ENCODE measurements around the gene ERH.

The ERH gene

DNA sequence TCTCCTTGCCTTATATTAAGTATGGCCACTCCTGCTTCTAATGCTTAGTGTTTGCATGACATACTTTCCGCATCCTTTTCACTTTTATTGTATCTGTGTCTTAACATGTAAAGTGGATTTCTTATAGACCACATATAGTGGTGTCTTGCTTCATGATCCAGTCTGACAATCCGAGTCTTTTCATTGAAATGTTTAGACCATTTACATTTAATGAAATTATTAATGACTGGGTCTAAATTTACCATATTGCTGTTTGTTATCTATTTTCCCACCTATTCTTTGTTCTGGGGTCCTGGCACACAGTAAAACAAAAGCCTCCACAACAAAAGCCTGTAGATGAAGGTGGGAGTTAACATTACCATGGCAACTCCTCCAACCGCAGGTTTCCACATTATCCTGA, 22.9 kb downstream of the ERH start:
- no peak for DNase-seq (ENCODE audit: low spot score)

GRCh38 chr14:69374235-69374634, 23.9 kb downstream of the ERH start:
- TF ChIP-seq CTCF (IDR thresholded peaks at IDR 0.05; ENCODE audit: extremely low read depth, missing control alignments): no peak
- no peak for DNase-seq (ENCODE audit: low spot score)

More for the DNA sequence above, 22.9 kb downstream of the ERH start:
- no peak for TF ChIP-seq CTCF (IDR thresholded peaks at IDR 0.05; ENCODE audit: extremely low read depth, missing control alignments)

DNA sequence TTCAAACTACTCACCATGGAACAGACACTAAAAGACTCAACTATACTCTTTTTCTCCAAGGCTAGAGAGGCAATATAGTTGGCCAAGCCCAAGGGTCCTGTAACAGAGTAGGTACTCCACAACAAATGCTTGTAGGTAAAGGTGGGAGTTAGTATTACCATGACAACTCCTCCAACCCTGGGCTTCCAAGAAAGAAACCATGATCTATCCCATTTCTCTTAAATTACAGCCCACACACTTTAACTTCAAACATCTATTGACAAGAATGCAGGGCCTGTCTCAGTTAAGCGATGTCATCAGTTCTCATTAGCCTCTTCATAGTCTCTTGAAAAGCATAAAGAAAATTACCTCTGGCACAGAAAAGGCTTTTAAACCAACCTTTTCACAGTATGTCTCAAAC, 25.0 kb downstream of the ERH start:
- no peak for DNase-seq (ENCODE audit: low spot score)
- TF ChIP-seq CTCF (IDR thresholded peaks at IDR 0.05; ENCODE audit: extremely low read depth, missing control alignments): no peak

DNA sequence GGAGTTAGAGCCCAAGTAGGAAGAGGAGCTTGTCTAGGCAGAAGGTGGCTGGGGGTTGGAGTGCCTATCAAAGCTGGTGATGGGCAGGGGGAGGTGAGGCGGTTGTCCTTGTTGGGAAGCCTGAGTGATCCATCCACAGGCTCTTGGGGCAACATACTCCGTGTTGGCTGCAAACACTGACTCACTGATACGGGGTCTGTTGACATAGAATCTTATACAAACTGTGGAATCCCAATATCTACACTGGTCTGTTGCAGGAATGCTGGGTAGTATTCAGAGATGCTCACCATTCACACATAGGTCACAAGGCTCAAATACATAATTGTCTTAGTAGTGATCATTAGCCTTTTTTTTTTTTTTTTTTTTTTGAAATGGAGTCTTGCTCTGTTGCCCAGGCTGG, 26.0 kb downstream of the ERH start:
- TF ChIP-seq CTCF (IDR thresholded peaks at IDR 0.05; ENCODE audit: extremely low read depth, missing control alignments): no peak
- no peak for DNase-seq (ENCODE audit: low spot score)

GRCh38 chr14:69370061-69370460, 28.0 kb downstream of the ERH start:
- TF ChIP-seq CTCF (IDR thresholded peaks at IDR 0.05; ENCODE audit: extremely low read depth, missing control alignments): no peak

DNA sequence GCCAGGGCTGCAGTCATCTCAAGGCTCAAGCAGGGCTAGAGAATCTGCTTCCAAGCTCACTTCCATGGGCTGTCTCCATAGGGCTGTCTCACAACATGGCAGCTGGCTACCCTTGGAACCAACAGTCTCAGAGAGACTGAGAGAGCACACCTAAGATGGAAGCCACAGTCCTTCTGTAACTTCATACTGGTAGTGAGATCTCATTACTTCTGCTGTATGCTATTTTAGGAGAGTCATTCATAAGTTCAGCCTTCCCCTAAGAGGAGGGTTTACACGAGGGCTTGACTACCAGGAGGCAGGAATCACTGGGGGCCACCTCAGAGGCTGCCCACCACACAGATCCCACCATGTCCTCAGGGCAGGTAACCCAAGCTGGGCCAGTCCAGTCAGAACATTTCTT, 29.7 kb downstream of the ERH start:
- DNase-seq (ENCODE audit: low spot score): no peak
- no peak for TF ChIP-seq CTCF (IDR thresholded peaks at IDR 0.05; ENCODE audit: extremely low read depth, missing control alignments)

More at GRCh38 chr14:69370061-69370460, 28.0 kb downstream of the ERH start:
- DNase-seq (ENCODE audit: low spot score): no peak

- TF ChIP-seq CTCF (IDR thresholded peaks at IDR 0.05; ENCODE audit: extremely low read depth, missing control alignments): no peak
- DNase-seq (ENCODE audit: low spot score): no peak
Measured at GRCh38 chr14:69366761-69367160, 31.3 kb downstream of the ERH start.
